GM23338 (cell line): Measurements from ENCODE around the gene CPNE7. TPM values are rescaled to one million over a fixed set of nuclear protein-coding genes. Genes with fewer than 3 reads are reported as not detected.

ENCODE experiments used
- ATAC-seq: fragments of 200-7000 bp; cut with Tn5 transposase; 3 replicates; pipeline ENCODE4 v1.9.1; 2020
- DNase-seq: peaks from one replicate; pipeline ENCODE4 v3.0.0-alpha.2; 2015; ENCODE audit warnings: low spot score
- H2AFZ ChIP-seq: fragments of 200-600 bp; sonication (generic); 2 replicates; pipeline ENCODE4 v1.8.0; 2016; ENCODE audit warnings: antibody characterized with exemption, mild to moderate bottlenecking, moderate library complexity
- H3F3A ChIP-seq: fragments of 200-600 bp; sonication (generic); replicated peaks from 2 replicates; pipeline ENCODE4 v1.8.0; 2017; ENCODE audit warnings: antibody characterized with exemption, mixed run types, low read depth
- H3K27ac ChIP-seq: fragments of 200-600 bp; sonication (generic); 2 replicates; pipeline ENCODE4 v1.6.1; 2016; ENCODE audit warnings: low read depth
- H3K27me3 ChIP-seq: fragments of 200-600 bp; sonication (generic); 2 replicates; pipeline ENCODE4 v1.8.0; 2016; ENCODE audit warnings: mild to moderate bottlenecking, mixed run types, moderate library complexity; ENCODE audit not compliant: insufficient read depth
- H3K36me3 ChIP-seq: fragments of 200-600 bp; sonication (generic); 2 replicates; pipeline ENCODE4 v1.8.0; 2016; ENCODE audit warnings: mild to moderate bottlenecking; ENCODE audit not compliant: insufficient read depth
- H3K4me1 ChIP-seq: fragments of 200-600 bp; sonication (generic); 2 replicates; pipeline ENCODE4 v1.8.0; 2016; ENCODE audit warnings: mild to moderate bottlenecking, moderate library complexity; ENCODE audit not compliant: insufficient read depth
- H3K4me2 ChIP-seq: fragments of 200-600 bp; sonication (generic); 2 replicates; pipeline ENCODE4 v1.7.1; 2017; ENCODE audit warnings: mixed run types
- H3K4me3 ChIP-seq: fragments of 200-600 bp; sonication (generic); 2 replicates; pipeline ENCODE4 v1.6.1; 2016; ENCODE audit warnings: mixed run types
- H3K79me2 ChIP-seq: fragments of 200-600 bp; sonication (generic); replicated peaks from 2 replicates; pipeline ENCODE4 v1.8.0; 2017; ENCODE audit warnings: mild to moderate bottlenecking; ENCODE audit not compliant: insufficient read depth
- H3K9me2 ChIP-seq: fragments of 200-600 bp; sonication (generic); 2 replicates; pipeline ENCODE4 v1.8.0; 2017; ENCODE audit not compliant: insufficient read depth
- H4K20me1 ChIP-seq: fragments of 200-600 bp; sonication (generic); replicated peaks from 2 replicates; pipeline ENCODE4 v1.8.0; 2017; ENCODE audit warnings: mild to moderate bottlenecking; ENCODE audit not compliant: insufficient read depth
- H3K27ac Mint-ChIP-seq: 2 replicates; pipeline ENCODE4 v1.8.0; 2020; ENCODE audit warnings: inconsistent platforms, mild to moderate bottlenecking, moderate library complexity, mixed read lengths
- H3K27me3 Mint-ChIP-seq: 3 replicates; pipeline ENCODE4 v1.8.0; 2022; ENCODE audit warnings: low read depth, mild to moderate bottlenecking, moderate library complexity, mixed read lengths, inconsistent platforms; ENCODE audit not compliant: insufficient read depth, poor library complexity
- H3K36me3 Mint-ChIP-seq: 3 replicates; pipeline ENCODE4 v1.8.0; 2021; ENCODE audit warnings: low read depth, mild to moderate bottlenecking, inconsistent platforms, moderate library complexity, mixed read lengths
- H3K4me1 Mint-ChIP-seq: 3 replicates; pipeline ENCODE4 v1.8.0; 2020; ENCODE audit warnings: mild to moderate bottlenecking, inconsistent platforms, mixed read lengths
- H3K4me3 Mint-ChIP-seq: 3 replicates; pipeline ENCODE4 v1.8.0; 2021; ENCODE audit warnings: moderate library complexity, mild to moderate bottlenecking, inconsistent platforms, mixed read lengths
- H3K9me3 Mint-ChIP-seq: 3 replicates; pipeline ENCODE4 v1.8.0; 2020; ENCODE audit warnings: moderate library complexity, mild to moderate bottlenecking, inconsistent platforms, mixed read lengths
- CREB1 ChIP-seq: fragments of 250-450 bp; sonication (Bioruptor Pico); IDR thresholded peaks from 2 replicates; pipeline ENCODE4 v1.5.0; 2020; ENCODE audit warnings: low read depth, mild to moderate bottlenecking, moderate library complexity
- CTCF ChIP-seq, 2 experiments: fragments of 200-600 bp in 1 of 2; sonication (generic) in 1 of 2; conservative IDR thresholded peaks; 2 replicates each; pipeline versions ENCODE4 v1.5.1 to v1.6.1; 2016 to 2017; ENCODE audit warnings: antibody characterized with exemption in 2 of 2, low read depth in 2 of 2, mild to moderate bottlenecking in 2 of 2, moderate library complexity in 1 of 2
- ETS1 ChIP-seq: IDR thresholded peaks from 2 replicates; pipeline ENCODE4 v1.6.1; 2016; ENCODE audit warnings: antibody characterized with exemption
- EZH2 ChIP-seq: fragments of 200-600 bp; sonication (generic); IDR thresholded peaks from one replicate; pipeline ENCODE4 v1.8.0; 2017; ENCODE audit warnings: antibody characterized with exemption, mild to moderate bottlenecking, low read depth; ENCODE audit not compliant: unreplicated experiment
- EZH2phosphoT487 ChIP-seq: fragments of 200-600 bp; sonication (generic); IDR thresholded peaks from one replicate; pipeline ENCODE4 v1.8.1; 2018; ENCODE audit warnings: antibody characterized with exemption; ENCODE audit not compliant: unreplicated experiment
- JUNB ChIP-seq: IDR thresholded peaks from one replicate; pipeline ENCODE4 v1.6.1; 2016; ENCODE audit warnings: antibody characterized with exemption; ENCODE audit not compliant: unreplicated experiment
- NANOG ChIP-seq: IDR thresholded peaks from 2 replicates; pipeline ENCODE4 v1.6.1; 2016; ENCODE audit warnings: antibody characterized with exemption, borderline replicate concordance
- POLR2AphosphoS5 ChIP-seq: IDR thresholded peaks from 2 replicates; pipeline ENCODE4 v1.6.1; 2016; ENCODE audit warnings: antibody characterized with exemption, low read depth
- REST ChIP-seq: IDR thresholded peaks from one replicate; pipeline ENCODE4 v1.6.1; 2018; ENCODE audit warnings: antibody characterized with exemption; ENCODE audit not compliant: unreplicated experiment
- STAT1 ChIP-seq: IDR thresholded peaks from one replicate; pipeline ENCODE4 v1.6.1; 2016; ENCODE audit warnings: antibody characterized with exemption; ENCODE audit not compliant: unreplicated experiment
- ZNF114 ChIP-seq: fragments of 250-450 bp; sonication (Bioruptor Pico); IDR thresholded peaks from 2 replicates; pipeline ENCODE4 v1.5.0; 2020; ENCODE audit warnings: mild to moderate bottlenecking, moderate library complexity
- ZNF331 ChIP-seq: fragments of 250-450 bp; sonication (Bioruptor Pico); IDR thresholded peaks from 2 replicates; pipeline ENCODE4 v1.5.0; 2020; ENCODE audit warnings: low read depth, mild to moderate bottlenecking, moderate library complexity
- ZNF462 ChIP-seq: fragments of 250-450 bp; sonication (Bioruptor Pico); IDR thresholded peaks from 2 replicates; pipeline ENCODE4 v1.5.0; 2020; ENCODE audit warnings: mild to moderate bottlenecking, moderate library complexity
- polyA plus RNA-seq: library from polyadenylated mRNA; unstranded; fragments of >200 nt; fragmentation: Nextera tagmentation; extraction: Ambion mirVana; gene quantifications from 2 replicates; pipeline ENCODE4 v1.2.1, GENCODE V29; 2016
- total RNA-seq: library from RNA; depleted of rRNA; stranded (reverse); fragments of >200 nt; shearing (Covaris generic); gene quantifications from 2 replicates; pipeline ENCODE4 v1.2.3, GENCODE V29; 2014

CPNE7 gene
- total and polyA plus RNA-seq, 2 experiments from 2014 or later, result 11.2 to 15.7 TPM

- peaks cover 11% of the 10 kb centered on the region for H3K27me3 Mint-ChIP-seq
- H3K36me3 Mint-ChIP-seq, result peaks cover 60% of the 10 kb centered on the region
- H3K4me1 Mint-ChIP-seq, result no peaks in the 10 kb centered on the region
- Histone ChIP-seq H3F3A (0 out of 2 replicates have a peak, but pooled peaks cover 3% of the 10 kb centered on the region), H2AFZ (no peak overlapping the region), H3K4me1 (no peaks in the 10 kb centered on the region), H3K4me3 (no peak overlapping the region), H3K36me3 (peaks cover 15% of the 10 kb centered on the region), H3K27me3 (no peaks in the 10 kb centered on the region), H3K4me2 (no peak overlapping the region), H4K20me1 (no peaks in the 10 kb centered on the region), H3K27ac (no peak overlapping the region), H3K79me2 (no peaks in the 10 kb centered on the region), H3K9me2 (no peaks in the 10 kb centered on the region)
- ATAC-seq (no peak), DNase-seq (no peak)
- no peak overlapping the region for H3K27ac Mint-ChIP-seq
- TF ChIP-seq POLR2AphosphoS5 (no peak), JUNB (no peak), CREB1 (CRISPR knock-in tag) (no peak), ZNF331 (CRISPR knock-in tag) (no peak), EZH2phosphoT487 (no peak), CTCF (conservative IDR thresholded peaks at IDR 0.05; ENCODE audit: low read depth in 2 of 2) (no peak), REST (no peak), EZH2 (no peak), ZNF462 (no peak), ZNF114 (CRISPR knock-in tag) (no peak), STAT1 (no peak), ETS1 (no peak), NANOG (no peak)
- H3K4me3 Mint-ChIP-seq, result no peak overlapping the region
- no peaks in the 10 kb centered on the region for H3K9me3 Mint-ChIP-seq
Measured at GRCh38 chr16:89547291-89547690, 28.3 kb upstream of the CPNE7 start.
